ENCODE results near the gene PPP1R15A.
"Not testable (repeated sequence)": the region's sequence is repeated elsewhere in the genome, so short reads cannot be mapped to it uniquely, and the experiment has no call there.

The PPP1R15A gene

GRCh38 chr19:48872182-48872883 lies at the start of gene PPP1R15A:
PPP1R15A (plus strand) TSS chr19:48872421; CDS start chr19:48873234, 813 bp downstream.
- peak; percentile 97 for DNase-seq

- no peak for DNase-seq
Measured at GRCh38 chr19:48822514-48822913, 49.7 kb upstream of the PPP1R15A start.

- DNase-seq: no peak
Measured at GRCh38 chr19:48826606-48827020, 45.6 kb upstream of the PPP1R15A start.

- no peak for DNase-seq
Measured at GRCh38 chr19:48830088-48830487, 42.1 kb upstream of the PPP1R15A start.

- no peak for DNase-seq
Measured at GRCh38 chr19:48830965-48831364, 41.3 kb upstream of the PPP1R15A start.

GRCh38 chr19:48833049-48833448 lies 39.2 kb upstream of the PPP1R15A start:
- no peak for DNase-seq

GRCh38 chr19:48833977-48834376 lies 38.2 kb upstream of the PPP1R15A start:
- DNase-seq: no peak

GRCh38 chr19:48835734-48836088 lies 36.5 kb upstream of the PPP1R15A start:
- peak; percentile 52 for DNase-seq

GRCh38 chr19:48836089-48837017 lies 35.9 kb upstream of the PPP1R15A start, which contains the start of gene HSD17B14:
HSD17B14 (minus strand) TSS chr19:48836491; CDS start chr19:48836411, 80 bp downstream.
- no peak for DNase-seq

GRCh38 chr19:48837051-48837524 lies 35.1 kb upstream of the PPP1R15A start:
- DNase-seq: no peak

- no peak for DNase-seq
Measured at GRCh38 chr19:48837687-48838086, 34.5 kb upstream of the PPP1R15A start.

- no peak for DNase-seq
Measured at GRCh38 chr19:48841047-48841446, 31.2 kb upstream of the PPP1R15A start.

GRCh38 chr19:48841571-48841970 lies 30.6 kb upstream of the PPP1R15A start:
- no peak for DNase-seq

- DNase-seq: no peak
Measured at GRCh38 chr19:48842789-48843162, 29.4 kb upstream of the PPP1R15A start.

- no peak for DNase-seq
Measured at GRCh38 chr19:48844472-48844871, 27.7 kb upstream of the PPP1R15A start.

- DNase-seq: no peak
Measured at GRCh38 chr19:48845384-48845783, 26.8 kb upstream of the PPP1R15A start.

GRCh38 chr19:48846659-48847058 lies 25.6 kb upstream of the PPP1R15A start:
- not testable (repeated sequence) for DNase-seq

- DNase-seq: no peak
Measured at GRCh38 chr19:48852292-48852691, 19.9 kb upstream of the PPP1R15A start.

- no peak for DNase-seq
Measured at GRCh38 chr19:48853483-48853882, 18.7 kb upstream of the PPP1R15A start.

GRCh38 chr19:48854103-48854502 lies 18.1 kb upstream of the PPP1R15A start:
- DNase-seq: no peak

GRCh38 chr19:48856921-48857320 lies 15.3 kb upstream of the PPP1R15A start:
- no peak for DNase-seq

GRCh38 chr19:48858984-48859710 lies 13.1 kb upstream of the PPP1R15A start:
- no peak for DNase-seq
